ENCODE results near the gene SPOCK3. TPM values are rescaled to one million over a fixed set of nuclear protein-coding genes. Genes with fewer than 3 reads are reported as not detected.

SPOCK3 gene
- total and polyA plus RNA-seq, 9 donors, result 0.50 to 11.0 (median 4.5) TPM

DNA sequence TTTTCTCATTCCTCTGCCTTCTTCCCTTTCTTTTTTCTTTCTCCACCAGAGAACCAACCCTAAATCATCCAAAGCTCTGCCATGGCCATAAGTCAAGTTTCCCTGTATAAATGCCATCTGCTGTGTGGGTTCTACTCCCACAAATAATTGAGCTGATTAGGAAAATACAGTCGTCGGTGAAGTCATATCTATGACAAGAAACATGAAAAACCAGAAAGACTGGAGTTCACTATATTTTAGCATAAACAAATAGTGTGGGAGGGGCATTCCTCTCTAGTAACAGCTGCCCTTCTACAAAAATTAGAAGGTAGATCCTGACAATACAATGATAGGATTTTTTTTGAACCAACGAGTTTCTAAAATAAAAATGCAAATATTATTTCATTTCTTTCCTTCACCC is 48.8 kb downstream of the SPOCK3 start:
- TF ChIP-seq EP300 (IDR thresholded peaks at IDR 0.05), result no peak
- no peak for TF ChIP-seq CTCF (IDR thresholded peaks at IDR 0.05)
- no peak for TF ChIP-seq POLR2A (IDR thresholded peaks at IDR 0.05)
- Histone ChIP-seq H3K4me1 (ENCODE audit: insufficient read depth) (no peaks in the 10 kb centered on the region), H3K36me3 (no peaks in the 10 kb centered on the region), H3K27ac (no peak overlapping the region), H3K4me3 (no peak overlapping the region), H3K27me3 (no peaks in the 10 kb centered on the region), H3K9me3 (no peaks in the 10 kb centered on the region)
- intact Hi-C loops (cut with DNase I), result no loop called here
- no peak for DNase-seq
- 5 to 12% (median 8%) methylated on average over 3 of the region's 3 CpGs for WGBS, 3 donors

DNA sequence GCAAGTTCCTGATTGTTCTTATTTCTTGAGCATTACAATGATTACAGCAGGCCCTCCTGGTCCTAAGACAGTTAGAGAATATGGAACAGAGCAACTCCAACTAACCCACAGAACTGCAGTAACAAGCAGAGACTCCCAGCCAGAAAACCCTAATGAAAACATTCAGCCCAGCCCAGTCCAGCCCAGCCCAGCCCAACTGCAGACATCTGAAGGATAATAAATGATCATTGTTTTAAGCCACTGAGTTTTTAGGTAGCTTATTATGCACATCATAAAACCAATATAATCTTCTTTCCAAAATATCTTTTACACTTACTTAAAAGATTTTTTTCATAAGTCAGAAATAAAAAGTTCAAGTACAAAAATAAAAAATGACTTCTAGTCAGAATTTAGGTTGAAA is 51.3 kb downstream of the SPOCK3 start:
- no peak for DNase-seq
- Histone ChIP-seq H3K27ac (no peak overlapping the region), H3K27me3 (no peaks in the 10 kb centered on the region), H3K4me3 (no peak overlapping the region), H3K9me3 (no peaks in the 10 kb centered on the region), H3K36me3 (no peaks in the 10 kb centered on the region), H3K4me1 (ENCODE audit: insufficient read depth) (no peaks in the 10 kb centered on the region)
- intact Hi-C loops (cut with DNase I), result no loop called here
- no peak for TF ChIP-seq POLR2A (IDR thresholded peaks at IDR 0.05)
- no peak for TF ChIP-seq EP300 (IDR thresholded peaks at IDR 0.05)
- no peak for TF ChIP-seq CTCF (IDR thresholded peaks at IDR 0.05)

GRCh38 chr4:167177925-167178324 is 56.4 kb downstream of the SPOCK3 start:
- Histone ChIP-seq H3K4me3 (no peak overlapping the region), H3K36me3 (no peaks in the 10 kb centered on the region), H3K27ac (no peak overlapping the region), H3K27me3 (no peaks in the 10 kb centered on the region), H3K4me1 (ENCODE audit: insufficient read depth) (no peaks in the 10 kb centered on the region), H3K9me3 (no peaks in the 10 kb centered on the region)
- DNase-seq, result no peak
- TF ChIP-seq EP300 (IDR thresholded peaks at IDR 0.05) (no peak), CTCF (IDR thresholded peaks at IDR 0.05) (no peak), POLR2A (IDR thresholded peaks at IDR 0.05) (no peak)
- intact Hi-C loops (cut with DNase I), result no loop called here
- WGBS, 3 donors, result 12 to 40% (median 39%) methylated on average over 1 of the region's 1 CpG

- H3K36me3 ChIP-seq, result no peaks in the 10 kb centered on the region
- H3K4me1 ChIP-seq (ENCODE audit: insufficient read depth), result no peaks in the 10 kb centered on the region
- TF ChIP-seq POLR2A (IDR thresholded peaks at IDR 0.05), result no peak
- no peak for TF ChIP-seq CTCF (IDR thresholded peaks at IDR 0.05)
- no peak for TF ChIP-seq EP300 (IDR thresholded peaks at IDR 0.05)
- 65 to 73% (median 69%) methylated on average over 6 of the region's 6 CpGs for WGBS, 3 donors
- intact Hi-C loops (cut with DNase I), result no loop called here
- no peak overlapping the region for H3K4me3 ChIP-seq
- no peak overlapping the region for H3K27ac ChIP-seq
- no peaks in the 10 kb centered on the region for H3K27me3 ChIP-seq
- no peaks in the 10 kb centered on the region for H3K9me3 ChIP-seq
- DNase-seq, result no peak
These were observed 57.4 kb downstream of the SPOCK3 start for GRCh38 chr4:167176723-167177367.

Measured in ovary (tissue), 9 donors.